NCI-H2196 treated with DMSO at 0.1 percent for 48 hours (cell line): ENCODE results near the gene FMO2.

Source experiments
- DNase-seq: peaks from one replicate; lab custom pipeline; 2025; ENCODE audit not compliant: unreplicated experiment; lab: John Stamatoyannopoulos, UW

Gene FMO2

GRCh38 chr1:171254859-171255258 is 69.8 kb downstream of the FMO2 start:
- no peak for DNase-seq

- DNase-seq: no peak
These were observed 72.0 kb downstream of the FMO2 start for GRCh38 chr1:171256940-171257606.

- no peak for DNase-seq
These were observed 72.5 kb downstream of the FMO2 start for GRCh38 chr1:171257607-171258076.

- no peak for DNase-seq
These were observed 73.3 kb downstream of the FMO2 start for GRCh38 chr1:171258429-171258828.

GRCh38 chr1:171258943-171259342 is 73.8 kb downstream of the FMO2 start:
- no peak for DNase-seq
